Effector memory CD8-positive, alpha-beta T cell (primary cell): ENCODE measurements around the gene TNS4.

Experiments used
- ATAC-seq: fragments of 150-1000 bp; cut with Tn5 transposase; replicated peaks from 2 replicates; pipeline ENCODE4 v1.10.0; 2021; ENCODE audit warnings: mild to moderate bottlenecking, moderate library complexity
- DNase-seq, 3 experiments: peaks; one replicate each; pipeline ENCODE4 v3.0.0; 2021
- H3K27ac Mint-ChIP-seq, 2 donors: one replicate each; pipeline ENCODE4 v1.8.0; 2022; ENCODE audit warnings: mild to moderate bottlenecking in 2 of 2, mixed read lengths in 2 of 2, moderate library complexity in 2 of 2
- H3K27me3 Mint-ChIP-seq, 2 donors: one replicate each; pipeline ENCODE4 v1.8.0; 2022; ENCODE audit warnings: mixed read lengths in 2 of 2
- H3K36me3 Mint-ChIP-seq: one replicate; pipeline ENCODE4 v1.8.0; 2022; ENCODE audit warnings: mild to moderate bottlenecking, moderate library complexity, mixed read lengths; ENCODE audit not compliant: insufficient read depth
- H3K4me1 Mint-ChIP-seq, 2 donors: one replicate each; pipeline ENCODE4 v1.8.0; 2022; ENCODE audit warnings: low read depth in 2 of 2, mixed read lengths in 2 of 2
- H3K4me3 Mint-ChIP-seq, 2 donors: one replicate each; pipeline ENCODE4 v1.8.0; 2022; ENCODE audit warnings: mild to moderate bottlenecking in 2 of 2, mixed read lengths in 2 of 2, moderate library complexity in 2 of 2
- H3K9me3 Mint-ChIP-seq, 2 donors: one replicate each; pipeline ENCODE4 v1.8.0; 2022; ENCODE audit warnings: mixed read lengths in 2 of 2

The TNS4 gene

DNA sequence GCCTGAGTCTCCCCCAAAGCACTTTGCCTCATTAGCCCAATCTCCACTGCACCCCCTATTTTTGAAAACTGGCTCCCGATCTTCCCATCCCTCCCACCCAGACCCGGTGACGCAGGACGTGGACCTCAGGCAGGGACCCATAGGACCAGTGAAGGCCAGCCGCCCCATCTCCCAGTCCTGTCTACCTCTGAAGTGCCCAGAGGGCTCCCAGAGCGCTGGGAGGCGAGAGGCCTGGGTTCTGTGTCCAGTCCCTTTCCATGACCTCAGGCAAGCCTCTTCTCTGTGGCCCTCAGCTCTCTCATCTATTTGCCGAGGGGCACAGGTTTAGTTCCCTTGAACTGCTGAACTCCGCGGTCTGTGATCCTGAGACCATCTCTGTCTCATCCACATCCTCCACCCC, 714 bp downstream of the TNS4 start:
- no peak for ATAC-seq
- DNase-seq, result no peak
- H3K27ac Mint-ChIP-seq, result peak overlapping the region in 1 of 2 donors; percentile 49
- H3K4me1 Mint-ChIP-seq, result peaks cover 6 to 13% of the 10 kb centered on the region in 2 donors
- H3K4me3 Mint-ChIP-seq, result no peak overlapping the region
- peaks cover 5% of the 10 kb centered on the region for H3K36me3 Mint-ChIP-seq
- peaks cover 5 to 8% of the 10 kb centered on the region in 2 donors for H3K27me3 Mint-ChIP-seq
- no peaks in the 10 kb centered on the region for H3K9me3 Mint-ChIP-seq

DNA sequence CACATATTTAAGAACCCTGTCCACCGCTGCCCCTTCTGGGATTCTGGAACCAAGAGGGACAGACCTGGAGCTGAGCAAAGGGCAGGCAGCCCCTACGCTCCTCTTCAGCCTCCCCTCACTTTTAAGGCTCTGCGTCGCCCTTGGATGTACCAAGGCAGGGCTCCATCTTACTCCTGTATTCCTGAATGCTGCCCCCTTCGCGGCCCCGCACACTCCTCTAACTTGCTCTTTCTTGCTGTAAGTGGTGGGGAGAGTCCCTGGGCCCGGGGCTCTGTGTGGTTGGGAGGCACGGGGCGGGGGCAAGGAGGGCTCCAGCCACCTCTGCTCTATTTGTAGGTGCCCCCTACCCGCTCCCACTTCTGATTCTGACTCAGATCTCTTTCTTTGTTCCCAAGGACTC, 1.2 kb downstream of the TNS4 start:
- no peak overlapping the region for H3K4me3 Mint-ChIP-seq
- ATAC-seq, result no peak
- peaks cover 4 to 10% of the 10 kb centered on the region in 2 donors for H3K4me1 Mint-ChIP-seq
- peaks cover 3% of the 10 kb centered on the region for H3K36me3 Mint-ChIP-seq
- H3K27me3 Mint-ChIP-seq, result peaks cover 5 to 8% of the 10 kb centered on the region in 2 donors
- peak overlapping the region in 1 of 2 donors; percentile 49 for H3K27ac Mint-ChIP-seq
- H3K9me3 Mint-ChIP-seq, result no peaks in the 10 kb centered on the region
- DNase-seq, result no peak

DNA sequence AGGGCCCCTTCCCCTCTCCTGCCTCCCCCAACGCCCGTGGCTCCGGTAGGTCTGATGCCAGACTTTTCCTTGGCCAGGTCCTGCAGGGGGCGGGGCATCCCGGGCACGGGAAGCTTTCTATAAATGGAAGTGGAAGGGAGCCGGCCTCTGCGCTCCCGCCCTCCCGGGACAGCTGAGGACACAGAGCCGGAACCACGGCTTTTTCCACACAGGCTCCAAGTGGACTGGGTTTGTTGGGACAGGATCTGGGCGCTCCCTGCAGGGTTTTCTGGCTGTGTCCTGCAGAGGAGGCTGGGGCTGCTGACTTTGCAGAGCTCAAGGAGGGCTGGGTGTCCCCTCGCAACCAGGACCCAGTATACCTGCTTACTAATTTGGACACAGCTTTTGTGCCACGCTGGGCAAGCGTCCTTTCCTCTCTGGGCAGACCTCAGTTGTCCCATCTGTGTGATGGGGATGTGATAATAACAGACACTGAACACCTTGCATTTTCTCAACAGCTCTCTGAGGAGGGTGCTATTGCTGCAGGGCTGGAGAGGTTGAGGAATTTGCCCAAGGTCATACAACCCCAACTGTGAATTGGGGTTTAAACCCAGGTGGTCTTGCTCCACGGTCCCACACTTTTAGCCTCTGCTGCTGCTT, 1.8 kb downstream of the TNS4 start:
- no peak for DNase-seq
- no peak overlapping the region for H3K27ac Mint-ChIP-seq
- H3K4me3 Mint-ChIP-seq, result no peak overlapping the region
- peaks cover 3 to 8% of the 10 kb centered on the region in 2 donors for H3K4me1 Mint-ChIP-seq
- peaks cover 3% of the 10 kb centered on the region for H3K36me3 Mint-ChIP-seq
- no peaks in the 10 kb centered on the region for H3K9me3 Mint-ChIP-seq
- no peak for ATAC-seq
- H3K27me3 Mint-ChIP-seq, result peaks cover 5 to 8% of the 10 kb centered on the region in 2 donors

DNA sequence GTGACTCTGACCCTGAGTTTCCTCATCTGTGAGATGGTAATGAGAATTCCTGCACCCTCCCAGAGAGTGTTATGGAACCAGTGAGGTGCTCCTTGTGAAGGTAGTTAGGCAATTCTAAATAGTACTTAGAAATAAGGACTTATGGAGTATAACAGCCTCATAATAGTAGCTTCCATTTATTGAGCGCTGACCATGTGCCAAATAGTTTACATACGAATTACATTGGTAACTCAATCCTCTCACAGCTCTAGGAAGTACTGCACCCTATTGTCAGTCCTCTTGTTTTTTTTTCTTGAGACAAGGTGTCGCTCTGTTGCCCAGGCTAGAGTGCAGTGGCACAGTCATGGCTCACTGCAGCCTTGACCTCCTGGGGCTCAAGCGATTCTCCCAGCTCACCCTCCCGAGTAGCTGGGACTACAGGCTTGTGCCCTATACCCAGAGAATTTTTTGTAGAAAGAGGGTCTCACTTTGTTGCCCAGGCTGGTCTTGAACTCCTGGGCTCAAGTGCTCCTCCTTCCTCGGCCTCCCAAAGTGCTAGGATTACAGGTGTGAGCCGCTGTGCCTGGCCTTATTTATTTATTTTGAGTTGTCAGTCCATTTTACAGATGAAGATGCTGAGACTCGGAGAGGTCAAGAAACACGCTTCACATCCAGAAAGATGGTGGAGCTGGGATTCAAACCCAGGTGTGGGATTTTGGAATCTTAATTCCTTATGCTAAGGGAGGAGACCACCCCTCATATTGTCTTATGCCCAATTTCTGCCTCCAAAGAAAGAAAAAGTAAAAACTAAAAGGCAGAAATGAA, 2.9 kb downstream of the TNS4 start:
- Mint-ChIP-seq H3K9me3 (no peaks in the 10 kb centered on the region), H3K27ac (no peak overlapping the region), H3K4me1 (peaks cover 3 to 8% of the 10 kb centered on the region in 2 donors), H3K36me3 (peaks cover 3% of the 10 kb centered on the region), H3K4me3 (no peak overlapping the region), H3K27me3 (peaks cover 5 to 8% of the 10 kb centered on the region in 2 donors)
- DNase-seq (no peak), ATAC-seq (no peak)

DNA sequence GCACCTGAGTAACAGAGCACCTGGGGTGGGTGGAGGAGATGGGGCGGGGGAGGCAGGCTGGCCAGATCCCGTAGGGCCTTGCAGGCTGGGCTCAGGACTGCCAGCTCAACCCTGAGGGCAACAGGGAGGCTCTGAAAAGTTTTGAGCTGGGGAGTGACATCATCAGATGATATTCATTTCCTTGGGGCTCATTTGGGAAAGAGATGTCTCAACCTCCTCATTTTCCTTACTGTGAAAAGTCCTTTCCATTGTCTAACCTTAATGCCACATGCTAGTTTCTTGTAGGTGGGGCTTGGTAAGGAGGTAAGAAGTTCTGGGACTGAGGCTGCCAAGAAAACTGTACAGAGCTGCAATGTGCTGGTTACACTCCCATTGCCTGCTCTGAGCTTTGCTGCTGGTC, 3.7 kb downstream of the TNS4 start:
- Mint-ChIP-seq H3K4me3 (no peak overlapping the region), H3K27ac (no peak overlapping the region), H3K36me3 (peaks cover 3% of the 10 kb centered on the region), H3K27me3 (peaks cover 5 to 8% of the 10 kb centered on the region in 2 donors), H3K9me3 (no peaks in the 10 kb centered on the region), H3K4me1 (peaks cover 3 to 8% of the 10 kb centered on the region in 2 donors)
- ATAC-seq (no peak), DNase-seq (no peak)

DNA sequence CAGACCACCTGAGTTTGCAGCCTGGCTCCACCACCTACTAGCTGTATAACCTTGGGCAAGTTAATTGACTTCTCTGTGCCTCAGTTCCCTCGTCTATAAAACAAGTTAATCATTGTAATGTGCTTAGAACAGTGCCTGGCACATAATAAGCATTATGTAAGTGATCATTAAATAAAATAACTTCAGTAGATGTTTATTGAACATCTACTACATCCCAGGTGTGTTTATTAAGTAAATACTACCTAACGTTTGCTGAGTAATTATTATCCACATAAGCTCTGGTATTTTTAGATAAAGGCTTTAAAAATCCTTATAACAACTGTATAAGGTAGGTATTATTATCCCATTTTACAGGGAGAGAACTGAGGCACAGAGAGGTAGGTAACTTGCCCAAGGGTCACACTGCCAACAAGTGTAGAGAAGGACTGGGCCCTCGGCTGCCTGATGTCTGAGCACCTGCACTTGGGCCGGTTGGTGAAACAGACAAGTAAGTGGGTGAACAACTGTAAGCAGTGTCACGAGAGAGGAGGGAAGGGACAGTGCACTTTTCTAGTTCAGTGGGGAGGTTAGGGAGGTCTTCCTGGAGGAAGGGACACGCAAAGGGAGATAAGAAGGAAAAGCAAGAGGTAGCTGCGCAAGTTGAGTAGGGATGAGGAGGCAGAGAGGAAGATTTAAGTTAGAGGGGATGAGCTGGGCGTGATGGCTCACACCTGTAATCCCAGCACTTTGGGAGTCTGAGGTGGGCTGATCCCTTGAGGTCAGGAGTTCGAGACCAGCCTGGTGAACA, 4.6 kb downstream of the TNS4 start:
- Mint-ChIP-seq H3K4me3 (no peak overlapping the region), H3K27ac (no peak overlapping the region), H3K9me3 (no peaks in the 10 kb centered on the region), H3K27me3 (peaks cover 5 to 8% of the 10 kb centered on the region in 2 donors), H3K4me1 (peaks cover 3% of the 10 kb centered on the region in 2 donors), H3K36me3 (peaks cover 3% of the 10 kb centered on the region)
- DNase-seq (no peak), ATAC-seq (no peak)

DNA sequence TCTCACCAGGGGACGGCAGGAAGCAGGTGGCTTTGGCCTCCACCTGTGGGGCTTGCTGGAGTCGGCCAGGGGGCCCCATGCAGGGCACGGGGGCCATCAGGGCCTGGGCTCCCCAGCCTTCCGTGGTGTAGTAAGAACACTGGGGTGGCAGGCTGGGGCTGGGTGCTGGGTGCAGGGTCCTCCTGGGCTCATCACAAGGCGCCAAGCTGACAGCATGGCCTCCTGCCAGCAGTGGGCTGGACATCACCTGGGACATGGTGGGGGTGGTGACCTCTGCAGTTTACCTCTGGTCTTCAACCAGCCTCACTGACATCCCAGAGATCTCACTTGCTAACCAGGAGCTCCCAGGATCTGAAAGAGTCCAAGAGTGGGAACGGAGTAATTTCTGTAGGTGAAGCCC, 5.3 kb downstream of the TNS4 start:
- Mint-ChIP-seq H3K36me3 (peaks cover 3% of the 10 kb centered on the region), H3K4me3 (no peak overlapping the region), H3K4me1 (peaks cover 6% of the 10 kb centered on the region in 2 donors), H3K9me3 (no peaks in the 10 kb centered on the region), H3K27ac (no peak overlapping the region), H3K27me3 (peaks cover 5 to 8% of the 10 kb centered on the region in 2 donors)
- no peak for DNase-seq
- ATAC-seq, result no peak

DNA sequence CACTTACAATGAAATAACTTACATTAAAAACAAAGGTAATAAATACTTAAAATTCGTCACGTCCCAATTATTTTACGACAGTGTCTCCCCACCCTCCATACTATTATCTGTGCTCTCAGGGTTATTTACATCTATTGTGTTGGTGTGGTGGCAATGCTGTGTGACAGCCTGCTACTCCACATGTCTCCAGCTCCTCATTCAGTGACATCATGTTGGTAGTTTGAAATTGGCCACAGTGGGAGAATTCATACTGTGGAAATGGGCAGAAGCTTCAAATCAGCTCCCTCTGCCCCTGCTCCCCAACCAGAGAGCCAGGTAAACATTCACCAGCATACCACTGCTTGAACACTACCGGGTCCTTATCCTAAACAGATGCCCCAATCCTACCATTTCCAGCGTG, 6.3 kb downstream of the TNS4 start:
- H3K9me3 Mint-ChIP-seq, result no peaks in the 10 kb centered on the region
- H3K4me1 Mint-ChIP-seq, result peaks cover 7 to 16% of the 10 kb centered on the region in 2 donors
- H3K4me3 Mint-ChIP-seq, result no peak overlapping the region
- no peak for DNase-seq
- H3K27me3 Mint-ChIP-seq, result peaks cover 1 to 2% of the 10 kb centered on the region in 2 donors
- H3K36me3 Mint-ChIP-seq, result peaks cover 3% of the 10 kb centered on the region
- no peak for ATAC-seq
- H3K27ac Mint-ChIP-seq, result no peak overlapping the region

DNA sequence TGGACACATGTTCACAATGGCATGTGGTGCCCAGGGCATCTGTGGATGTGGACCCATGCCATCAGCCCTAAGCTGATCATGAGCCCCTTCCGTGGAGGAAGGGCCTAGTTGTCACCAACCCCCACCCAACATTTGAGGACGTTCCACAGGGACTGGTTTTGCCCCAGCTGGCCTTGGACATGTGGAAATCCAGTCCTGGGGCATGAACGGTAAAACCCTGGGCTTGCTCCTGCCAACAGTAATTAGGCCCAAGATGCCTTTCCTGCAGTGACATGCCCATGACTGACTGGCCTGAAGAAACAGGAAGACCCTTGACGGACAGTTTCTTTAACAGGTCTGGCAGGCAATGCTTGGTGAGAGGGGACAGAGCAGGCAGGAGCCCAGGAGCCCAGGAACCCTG, 7.7 kb downstream of the TNS4 start:
- no peak for DNase-seq
- Mint-ChIP-seq H3K27me3 (no peaks in the 10 kb centered on the region), H3K36me3 (peaks cover 3% of the 10 kb centered on the region), H3K4me3 (no peak overlapping the region), H3K27ac (no peak overlapping the region), H3K9me3 (no peaks in the 10 kb centered on the region), H3K4me1 (peaks cover 10 to 27% of the 10 kb centered on the region in 2 donors)
- no peak for ATAC-seq

DNA sequence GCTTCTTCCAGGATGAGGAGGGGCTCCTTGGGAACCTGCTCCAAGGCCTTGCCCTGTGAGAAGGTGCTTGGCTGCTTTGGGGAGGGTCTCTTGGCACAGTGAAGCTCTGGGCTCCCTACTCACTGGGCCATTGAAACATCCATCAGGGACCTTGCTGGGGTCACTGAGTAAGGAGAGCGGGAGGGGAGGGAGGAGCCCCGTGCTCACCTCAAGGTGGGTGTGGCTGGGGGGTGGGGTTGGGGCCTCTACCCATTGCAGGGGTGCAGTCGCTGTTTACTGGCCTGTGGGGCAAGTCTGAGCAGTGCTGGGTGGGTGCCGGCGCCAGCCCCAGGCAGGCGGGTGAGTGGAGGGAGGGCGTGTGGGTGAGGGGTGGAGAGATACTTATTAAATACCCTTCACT, 9.9 kb downstream of the TNS4 start:
- Mint-ChIP-seq H3K27me3 (no peaks in the 10 kb centered on the region), H3K4me1 (peaks cover 23 to 34% of the 10 kb centered on the region in 2 donors), H3K36me3 (no peaks in the 10 kb centered on the region), H3K4me3 (no peak overlapping the region), H3K27ac (peak overlapping the region; percentile 24 to 69), H3K9me3 (no peaks in the 10 kb centered on the region)
- DNase-seq (no peak), ATAC-seq (no peak)

DNA sequence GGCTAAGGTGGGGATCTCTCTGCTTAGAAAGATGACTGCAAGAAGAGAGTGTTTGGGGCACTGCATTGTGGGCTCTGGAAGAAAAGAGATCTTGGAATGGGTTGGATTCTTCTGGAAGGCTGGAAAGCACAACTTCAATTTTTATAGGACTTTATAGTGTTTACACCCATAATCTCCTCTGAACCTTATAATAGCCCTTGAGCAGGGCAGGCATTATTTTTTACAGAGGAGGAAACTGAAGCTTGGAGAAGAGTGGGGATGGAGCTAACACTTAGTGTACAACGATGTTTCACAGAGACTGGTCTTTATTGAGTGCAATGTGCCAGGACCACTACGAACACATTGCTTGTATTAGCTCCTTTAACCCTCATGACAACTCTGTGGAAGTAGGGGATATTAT, 10.4 kb downstream of the TNS4 start:
- ATAC-seq, result no peak
- Mint-ChIP-seq H3K4me1 (peaks cover 28 to 36% of the 10 kb centered on the region in 2 donors), H3K36me3 (no peaks in the 10 kb centered on the region), H3K4me3 (peak overlapping the region in 1 of 2 donors; percentile 68), H3K9me3 (no peaks in the 10 kb centered on the region), H3K27ac (peak overlapping the region; percentile 24 to 69), H3K27me3 (no peaks in the 10 kb centered on the region)
- no peak for DNase-seq

DNA sequence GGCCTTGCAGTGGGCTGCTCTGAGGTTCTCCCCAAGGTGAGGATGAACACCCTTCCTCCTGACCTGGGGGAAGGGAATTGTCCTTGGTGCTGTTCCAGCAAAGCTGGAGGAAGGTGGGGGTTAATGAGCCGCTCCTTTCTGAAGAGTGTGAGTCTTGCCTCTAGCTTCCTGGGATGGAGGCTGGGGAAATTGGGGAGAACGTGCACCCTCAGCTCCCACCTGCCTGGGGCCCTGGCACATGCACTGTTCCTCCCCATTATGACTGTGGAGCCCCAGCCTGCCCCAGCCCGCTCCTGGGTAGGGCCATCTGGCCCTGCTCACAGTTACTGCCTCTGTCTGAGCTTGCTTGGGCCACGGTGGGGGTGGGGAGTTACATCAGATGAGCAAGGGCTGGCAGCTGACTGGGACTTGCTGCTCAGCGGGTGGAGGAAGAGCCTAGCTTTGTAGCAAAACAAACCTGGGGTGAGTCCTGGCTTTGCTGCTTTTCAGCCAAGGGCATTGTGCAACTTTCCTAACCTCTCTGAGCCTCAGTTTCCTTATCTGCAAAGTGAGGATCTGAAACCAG, 11.1 kb downstream of the TNS4 start:
- H3K4me1 Mint-ChIP-seq, result peaks cover 30 to 39% of the 10 kb centered on the region in 2 donors
- H3K4me3 Mint-ChIP-seq, result peak overlapping the region in 1 of 2 donors; percentile 68
- H3K9me3 Mint-ChIP-seq, result no peaks in the 10 kb centered on the region
- DNase-seq, result no peak
- no peaks in the 10 kb centered on the region for H3K27me3 Mint-ChIP-seq
- no peak for ATAC-seq
- H3K36me3 Mint-ChIP-seq, result no peaks in the 10 kb centered on the region
- H3K27ac Mint-ChIP-seq, result peak overlapping the region in 1 of 2 donors; percentile 69

DNA sequence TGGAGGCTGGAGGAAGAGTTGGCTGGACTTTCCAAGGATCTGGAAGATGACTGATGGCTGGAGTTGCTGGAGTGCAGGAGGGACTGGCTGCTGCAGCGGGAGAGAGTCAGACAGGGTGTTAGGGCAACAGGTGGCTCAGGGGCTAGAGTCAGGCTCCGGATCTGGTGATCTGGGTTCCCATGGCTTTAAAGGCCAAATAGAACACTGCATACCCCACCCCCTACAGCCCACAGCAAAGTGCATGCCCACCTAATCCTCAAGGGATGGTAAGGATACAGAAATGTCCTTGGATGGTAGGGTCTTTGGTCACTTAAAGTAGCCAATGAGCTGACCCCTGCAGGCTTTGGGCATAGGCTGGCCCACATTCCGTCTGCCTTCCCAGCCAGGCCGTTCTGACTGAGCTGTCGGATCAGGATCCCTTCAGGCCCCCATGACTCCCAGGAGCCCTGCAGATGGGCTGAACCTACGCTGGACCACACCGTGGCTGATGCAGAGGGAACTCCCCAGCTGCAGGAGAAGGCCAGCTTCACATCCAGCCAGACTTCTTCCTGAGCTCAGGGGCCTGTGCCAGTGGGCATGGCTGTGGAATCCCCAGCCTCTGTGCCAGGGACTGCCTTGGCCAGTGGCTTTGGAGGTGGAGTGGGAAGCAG, 13.9 kb downstream of the TNS4 start:
- no peak overlapping the region for H3K4me3 Mint-ChIP-seq
- H3K4me1 Mint-ChIP-seq, result peaks cover 49 to 63% of the 10 kb centered on the region in 2 donors
- no peak for DNase-seq
- ATAC-seq, result no peak
- H3K9me3 Mint-ChIP-seq, result no peaks in the 10 kb centered on the region
- peak overlapping the region in 1 of 2 donors; percentile 80 for H3K27ac Mint-ChIP-seq
- H3K36me3 Mint-ChIP-seq, result no peaks in the 10 kb centered on the region
- no peaks in the 10 kb centered on the region for H3K27me3 Mint-ChIP-seq
